CD4-positive, alpha-beta T cell treated with Interleukin-6 at 100 ng/mL for 8 hours (primary cell): ENCODE data around the gene DNAJC25.
"Not testable (repeated sequence)": the region's sequence is repeated elsewhere in the genome, so short reads cannot be mapped to it uniquely, and the experiment has no call there.

Experiments used
- DNase-seq: peaks from one replicate; pipeline ENCODE4 v3.0.0-alpha.2; 2020; ENCODE audit warnings: mixed read lengths, low spot score

Gene DNAJC25

GRCh38 chr9:111631214-111631971 lies at the start of gene DNAJC25:
TSS of gene DNAJC25 (plus strand) at chr9:111631334. CDS start at chr9:111631408, 74 bp downstream.
- DNase-seq = peak; percentile 98

GRCh38 chr9:111582888-111583287 lies 48.2 kb upstream of the DNAJC25 start:
- no peak for DNase-seq

- DNase-seq = no peak
Observed at GRCh38 chr9:111586378-111586777, 44.8 kb upstream of the DNAJC25 start.

GRCh38 chr9:111588846-111589245 lies 42.3 kb upstream of the DNAJC25 start:
- DNase-seq = no peak

- DNase-seq = peak; percentile 55
Observed at GRCh38 chr9:111597852-111598732, 33.0 kb upstream of the DNAJC25 start.

GRCh38 chr9:111598733-111599091 lies 32.4 kb upstream of the DNAJC25 start:
- no peak for DNase-seq

GRCh38 chr9:111599092-111599954 lies 31.8 kb upstream of the DNAJC25 start, which contains the start of gene PTGR1:
TSS of gene PTGR1 (minus strand) at chr9:111599647. CDS start at chr9:111597422, 2,225 bp downstream.
- no peak for DNase-seq

GRCh38 chr9:111599955-111600343 lies 31.2 kb upstream of the DNAJC25 start:
- no peak for DNase-seq

GRCh38 chr9:111601237-111602018 lies 29.7 kb upstream of the DNAJC25 start:
- DNase-seq = no peak

GRCh38 chr9:111603041-111603440 lies 28.1 kb upstream of the DNAJC25 start:
- no peak for DNase-seq

GRCh38 chr9:111604054-111604615 lies 27.0 kb upstream of the DNAJC25 start:
- no peak for DNase-seq

- no peak for DNase-seq
Observed at GRCh38 chr9:111605041-111605559, 26.0 kb upstream of the DNAJC25 start.

- no peak for DNase-seq
Observed at GRCh38 chr9:111610149-111610548, 21.0 kb upstream of the DNAJC25 start.

GRCh38 chr9:111610845-111611244 lies 20.3 kb upstream of the DNAJC25 start:
- DNase-seq = no peak

GRCh38 chr9:111613436-111614040 lies 17.6 kb upstream of the DNAJC25 start:
- DNase-seq = no peak

- DNase-seq = no peak
Observed at GRCh38 chr9:111615928-111616327, 15.2 kb upstream of the DNAJC25 start.

GRCh38 chr9:111617349-111617748 lies 13.8 kb upstream of the DNAJC25 start:
- DNase-seq = not testable (repeated sequence)

GRCh38 chr9:111621895-111622480 lies 9.1 kb upstream of the DNAJC25 start:
- DNase-seq = peak; percentile 24

GRCh38 chr9:111622626-111623025 lies 8.5 kb upstream of the DNAJC25 start:
- DNase-seq = no peak
